Stimulated activated CD4-positive, alpha-beta T cell treated with anti-CD3 and anti-CD28 coated beads, Interleukin-15, amount 100 ng/mL, for 24 hours (primary cell): ENCODE data around the gene MPC1L.
"Not testable (repeated sequence)": the region's sequence is repeated elsewhere in the genome, so short reads cannot be mapped to it uniquely, and the experiment has no call there.

Experiments used
- DNase-seq: peaks from one replicate; pipeline ENCODE4 v3.0.0-alpha.2; 2020

Gene MPC1L

GRCh38 chrX:40623139-40623536, at the start of gene MPC1L:
Gene MPC1L (plus strand): TSS chrX:40623428. CDS start chrX:40623566, 138 bp downstream.
- no peak for DNase-seq

- DNase-seq: peak; percentile 37
These were observed 49.5 kb upstream of the MPC1L start for GRCh38 chrX:40573763-40574162.

- not testable (repeated sequence) for DNase-seq
These were observed 47.8 kb upstream of the MPC1L start for GRCh38 chrX:40575411-40575810.

GRCh38 chrX:40576291-40576690, 46.9 kb upstream of the MPC1L start:
- no peak for DNase-seq

- DNase-seq: no peak
These were observed 45.1 kb upstream of the MPC1L start for GRCh38 chrX:40578039-40578695.

- no peak for DNase-seq
These were observed 44.1 kb upstream of the MPC1L start for GRCh38 chrX:40579141-40579540.

- no peak for DNase-seq
These were observed 43.2 kb upstream of the MPC1L start for GRCh38 chrX:40579900-40580536.

- DNase-seq: peak; percentile 92
These were observed 42.5 kb upstream of the MPC1L start, which contains the start of gene ATP6AP2 for GRCh38 chrX:40580537-40581335. Gene ATP6AP2 (plus strand): TSS chrX:40580970. CDS start chrX:40581066, 96 bp downstream.

GRCh38 chrX:40581336-40581920, 41.8 kb upstream of the MPC1L start:
- DNase-seq: no peak

- DNase-seq: not testable (repeated sequence)
These were observed 41.0 kb upstream of the MPC1L start for GRCh38 chrX:40582178-40582577.

GRCh38 chrX:40582811-40583210, 40.4 kb upstream of the MPC1L start:
- DNase-seq: no peak

GRCh38 chrX:40587623-40588022, 35.6 kb upstream of the MPC1L start:
- DNase-seq: not testable (repeated sequence)

GRCh38 chrX:40589616-40590321, 33.5 kb upstream of the MPC1L start:
- peak; percentile 46 for DNase-seq

- no peak for DNase-seq
These were observed 19.8 kb upstream of the MPC1L start for GRCh38 chrX:40603446-40603845.

GRCh38 chrX:40607381-40607780, 15.8 kb upstream of the MPC1L start:
- no peak for DNase-seq

- no peak for DNase-seq
These were observed 10.7 kb upstream of the MPC1L start for GRCh38 chrX:40612511-40612910.

GRCh38 chrX:40615976-40616375, 7.3 kb upstream of the MPC1L start:
- no peak for DNase-seq

GRCh38 chrX:40617566-40617965, 5.7 kb upstream of the MPC1L start:
- DNase-seq: no peak

GRCh38 chrX:40622479-40623138, 619 bp upstream of the MPC1L start:
- no peak for DNase-seq

GRCh38 chrX:40623665-40624064, 437 bp downstream of the MPC1L start:
- no peak for DNase-seq

- no peak for DNase-seq
These were observed 2.1 kb downstream of the MPC1L start for GRCh38 chrX:40625294-40625693.

- DNase-seq: no peak
These were observed 5.3 kb downstream of the MPC1L start for GRCh38 chrX:40628506-40628905.
